UCSD-AML1 (cell line): ENCODE data around the gene ADCY7.
"Not testable (repeated sequence)": the region's sequence is repeated elsewhere in the genome, so short reads cannot be mapped to it uniquely, and the experiment has no call there.

ENCODE experiments used
- DNase-seq: peaks from one replicate; lab custom pipeline; 2025; ENCODE audit not compliant: unreplicated experiment; lab: John Stamatoyannopoulos, UW

The ADCY7 gene

GRCh38 chr16:50266337-50267091 is at the start of gene ADCY7:
TSS of gene ADCY7 (plus strand) at chr16:50266551. CDS start at chr16:50288180, 21,629 bp downstream.
- DNase-seq, result peak; percentile 89

GRCh38 chr16:50219402-50219975 is 46.9 kb upstream of the ADCY7 start:
- no peak for DNase-seq

- DNase-seq, result no peak
Observed at GRCh38 chr16:50224286-50224685, 42.1 kb upstream of the ADCY7 start.

GRCh38 chr16:50227120-50227519 is 39.2 kb upstream of the ADCY7 start:
- DNase-seq, result no peak

GRCh38 chr16:50227665-50228064 is 38.7 kb upstream of the ADCY7 start:
- DNase-seq, result no peak

GRCh38 chr16:50228364-50228868 is 37.9 kb upstream of the ADCY7 start:
- DNase-seq, result no peak

GRCh38 chr16:50229149-50229726 is 37.1 kb upstream of the ADCY7 start:
- DNase-seq, result no peak

GRCh38 chr16:50234771-50235556 is 31.4 kb upstream of the ADCY7 start:
- DNase-seq, result no peak

GRCh38 chr16:50235581-50235980 is 30.8 kb upstream of the ADCY7 start:
- no peak for DNase-seq

- no peak for DNase-seq
Observed at GRCh38 chr16:50238314-50238713, 28.0 kb upstream of the ADCY7 start.

GRCh38 chr16:50238868-50239301 is 27.5 kb upstream of the ADCY7 start:
- DNase-seq, result no peak

- not testable (repeated sequence) for DNase-seq
Observed at GRCh38 chr16:50243024-50243423, 23.3 kb upstream of the ADCY7 start.

- no peak for DNase-seq
Observed at GRCh38 chr16:50244140-50244503, 22.2 kb upstream of the ADCY7 start.

- no peak for DNase-seq
Observed at GRCh38 chr16:50244504-50245416, 21.6 kb upstream of the ADCY7 start.

GRCh38 chr16:50245417-50246298 is 20.7 kb upstream of the ADCY7 start:
- DNase-seq, result peak; percentile 47

GRCh38 chr16:50246299-50247122 is 19.8 kb upstream of the ADCY7 start:
- DNase-seq, result peak; percentile 64

GRCh38 chr16:50247123-50247905 is 19.0 kb upstream of the ADCY7 start:
- no peak for DNase-seq
